GM18858 (cell line): ENCODE measurements around the gene RNF181.
"Not testable (repeated sequence)": the region's sequence is repeated elsewhere in the genome, so short reads cannot be mapped to it uniquely, and the experiment has no call there.

Experiments used
- ATAC-seq: cut with Tn5 transposase; IDR thresholded peaks from one replicate; pipeline ENCODE4 v1.9.1; 2021; ENCODE audit not compliant: unreplicated experiment

RNF181 gene

GRCh38 chr2:85595301-85596025, at the start of gene RNF181:
Gene RNF181 (plus strand): TSS chr2:85595745. CDS start chr2:85595764, 19 bp downstream.
- ATAC-seq: peak; percentile 99

- no peak for ATAC-seq
These were observed 49.7 kb upstream of the RNF181 start for GRCh38 chr2:85545780-85546240.

GRCh38 chr2:85547089-85547858, 48.3 kb upstream of the RNF181 start:
- no peak for ATAC-seq

GRCh38 chr2:85547859-85548607, 47.5 kb upstream of the RNF181 start:
- no peak for ATAC-seq

- ATAC-seq: no peak
These were observed 47.0 kb upstream of the RNF181 start for GRCh38 chr2:85548608-85548900.

- no peak for ATAC-seq
These were observed 46.5 kb upstream of the RNF181 start for GRCh38 chr2:85549095-85549494.

GRCh38 chr2:85549826-85550225, 45.7 kb upstream of the RNF181 start:
- no peak for ATAC-seq

- ATAC-seq: no peak
These were observed 45.1 kb upstream of the RNF181 start for GRCh38 chr2:85550486-85550885.

- peak; percentile 67 for ATAC-seq
These were observed 43.6 kb upstream of the RNF181 start for GRCh38 chr2:85551698-85552678.

GRCh38 chr2:85553184-85553583, 42.4 kb upstream of the RNF181 start:
- ATAC-seq: no peak

GRCh38 chr2:85554980-85555612, 40.4 kb upstream of the RNF181 start:
- ATAC-seq: no peak

GRCh38 chr2:85557130-85557529, 38.4 kb upstream of the RNF181 start:
- ATAC-seq: no peak

GRCh38 chr2:85558160-85558559, 37.4 kb upstream of the RNF181 start:
- no peak for ATAC-seq

- ATAC-seq: not testable (repeated sequence)
These were observed 35.2 kb upstream of the RNF181 start for GRCh38 chr2:85560403-85560726.

- no peak for ATAC-seq
These were observed 34.7 kb upstream of the RNF181 start for GRCh38 chr2:85560812-85561279.

GRCh38 chr2:85561280-85562212, 34.0 kb upstream of the RNF181 start, which contains the start of gene GGCX:
Gene GGCX (minus strand): TSS chr2:85561493. CDS start chr2:85561428, 65 bp downstream.
- peak; percentile 81 for ATAC-seq

- ATAC-seq: no peak
These were observed 31.4 kb upstream of the RNF181 start for GRCh38 chr2:85564144-85564563.

- no peak for ATAC-seq
These were observed 29.3 kb upstream of the RNF181 start for GRCh38 chr2:85566265-85566664.

- no peak for ATAC-seq
These were observed 19.8 kb upstream of the RNF181 start for GRCh38 chr2:85575739-85576138.
